GM23338 (cell line): ENCODE data around the gene SEC14L1.
"Not testable (repeated sequence)": the region's sequence is repeated elsewhere in the genome, so short reads cannot be mapped to it uniquely, and the experiment has no call there.

Experiments used
- CTCF ChIP-seq, 2 experiments: fragments of 200-600 bp in 1 of 2; sonication (generic) in 1 of 2; conservative IDR thresholded peaks; 2 replicates each; pipeline versions ENCODE4 v1.5.1 to v1.6.1; 2016 to 2017; ENCODE audit warnings: antibody characterized with exemption in 2 of 2, low read depth in 2 of 2, mild to moderate bottlenecking in 2 of 2, moderate library complexity in 1 of 2
- POLR2AphosphoS5 ChIP-seq: IDR thresholded peaks from 2 replicates; pipeline ENCODE4 v1.6.1; 2016; ENCODE audit warnings: antibody characterized with exemption, low read depth
- REST ChIP-seq: IDR thresholded peaks from one replicate; pipeline ENCODE4 v1.6.1; 2018; ENCODE audit warnings: antibody characterized with exemption; ENCODE audit not compliant: unreplicated experiment

- TF ChIP-seq CTCF (conservative IDR thresholded peaks at IDR 0.05; ENCODE audit: low read depth in 2 of 2); REST; POLR2AphosphoS5: not testable (repeated sequence)
Observed at GRCh38 chr17:77102411-77103134, 38.2 kb upstream of the SEC14L1 start.
